ENCODE measurements around the gene ACBD4. TPM values are rescaled to one million over a fixed set of nuclear protein-coding genes. Genes with fewer than 3 reads are reported as not detected.

Gene ACBD4
- total RNA-seq, 1 experiment from 2014 or later: 7.7 TPM

- Histone ChIP-seq H3K9me3 (ENCODE audit: control insufficient read depth, insufficient read depth, low read depth, low read length) (no peaks in the 10 kb centered on the region), H3K27me3 (ENCODE audit: control insufficient read depth, insufficient read depth, low read length) (no peaks in the 10 kb centered on the region), H3K27ac (ENCODE audit: low read length) (no peak overlapping the region), H3K4me1 (ENCODE audit: control insufficient read depth, insufficient read depth, low read length) (peaks cover 13% of the 10 kb centered on the region), H3K4me3 (ENCODE audit: low read depth in 2 of 2, low read length in 2 of 2) (no peak overlapping the region), H3K36me3 (ENCODE audit: control insufficient read depth, insufficient read depth, low read length) (no peaks in the 10 kb centered on the region)
- ChIA-PET CTCF (no interaction called here), POLR2A (no interaction called here)
- TF ChIP-seq POLR2AphosphoS5 (IDR thresholded peaks at IDR 0.05; ENCODE audit: low read depth, low read length) (no peak), CTCF (IDR thresholded peaks at IDR 0.05) (no peak), TCF7L2 (IDR thresholded peaks at IDR 0.05; ENCODE audit: low read depth, low read length) (no peak), SIN3A (IDR thresholded peaks at IDR 0.05; ENCODE audit: borderline replicate concordance, insufficient read depth, low read depth, low read length) (no peak), REST (IDR thresholded peaks at IDR 0.05; ENCODE audit: insufficient read depth in 1 of 2, low read depth in 2 of 2, low read length in 1 of 2) (no peak)
- BruUV-seq (replicated peaks): no TSS peak
- no peak for ATAC-seq
- DNase-seq (ENCODE audit: low read depth, low spot score): no peak
- intact Hi-C loops (cut with micrococcal nuclease; ENCODE audit: unreplicated experiment): no loop called here
- in situ Hi-C loops (cut with HindIII; ENCODE audit: low pct_unique_long_range_greater_than_20kb, low sequenced_read_pairs): no loop called here
Observed at GRCh38 chr17:45107293-45108010, 28.0 kb upstream of the ACBD4 start.

GRCh38 chr17:45108051-45108450 is 27.4 kb upstream of the ACBD4 start:
- peaks cover 13% of the 10 kb centered on the region for H3K4me1 ChIP-seq (ENCODE audit: control insufficient read depth, insufficient read depth, low read length)
- H3K36me3 ChIP-seq (ENCODE audit: control insufficient read depth, insufficient read depth, low read length): no peaks in the 10 kb centered on the region
- no peaks in the 10 kb centered on the region for H3K9me3 ChIP-seq (ENCODE audit: control insufficient read depth, insufficient read depth, low read depth, low read length)
- no peak for ATAC-seq
- TF ChIP-seq SIN3A (IDR thresholded peaks at IDR 0.05; ENCODE audit: borderline replicate concordance, insufficient read depth, low read depth, low read length) (no peak), TCF7L2 (IDR thresholded peaks at IDR 0.05; ENCODE audit: low read depth, low read length) (no peak), POLR2AphosphoS5 (IDR thresholded peaks at IDR 0.05; ENCODE audit: low read depth, low read length) (no peak)
- in situ Hi-C loops (cut with HindIII; ENCODE audit: low pct_unique_long_range_greater_than_20kb, low sequenced_read_pairs) (no loop called here), intact Hi-C loops (cut with micrococcal nuclease; ENCODE audit: unreplicated experiment) (no loop called here)
- POLR2A ChIA-PET: no interaction called here
- no TSS peak for BruUV-seq (replicated peaks)
- no peaks in the 10 kb centered on the region for H3K27me3 ChIP-seq (ENCODE audit: control insufficient read depth, insufficient read depth, low read length)
- no peak overlapping the region for H3K4me3 ChIP-seq (ENCODE audit: low read depth in 2 of 2, low read length in 2 of 2)
- CTCF ChIA-PET: no interaction called here
- no peak for DNase-seq (ENCODE audit: low read depth, low spot score)
- no peak overlapping the region; the same call in 1 of the 2 replicates for H3K27ac ChIP-seq (ENCODE audit: low read length)

All from Panc1 (cell line).